Stimulated activated CD8-positive, alpha-beta memory T cell treated with anti-CD3 and anti-CD28 coated beads, Interleukin-15, amount 100 ng/mL, for 4 hours (primary cell): ENCODE results near the gene CEBPG.

Experiments
- DNase-seq, 2 donors: peaks; one replicate each; pipeline ENCODE4 v3.0.0-alpha.2; 2020; ENCODE audit warnings: low read depth in 2 of 2

The CEBPG gene

DNA sequence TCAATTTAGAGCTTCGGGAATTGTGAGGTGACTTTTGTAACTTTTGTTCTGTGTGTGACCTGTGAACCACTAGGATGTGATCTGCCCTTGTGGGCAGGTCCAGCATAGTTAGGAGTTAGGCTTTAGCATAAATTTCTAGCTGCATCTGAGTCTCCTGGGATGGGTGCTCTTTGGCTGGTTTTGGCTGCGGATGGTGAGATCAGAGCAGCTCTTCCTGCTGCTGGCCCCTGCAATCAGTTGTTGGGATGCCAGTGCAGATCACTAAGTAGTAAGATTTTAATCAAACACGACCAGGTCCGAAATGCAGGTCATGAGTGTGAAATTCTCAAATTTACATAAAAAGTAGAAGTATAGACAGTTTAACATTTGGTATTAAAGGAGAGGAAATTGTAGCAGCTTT is 8.5 kb downstream of the CEBPG start:
- no peak for DNase-seq

DNA sequence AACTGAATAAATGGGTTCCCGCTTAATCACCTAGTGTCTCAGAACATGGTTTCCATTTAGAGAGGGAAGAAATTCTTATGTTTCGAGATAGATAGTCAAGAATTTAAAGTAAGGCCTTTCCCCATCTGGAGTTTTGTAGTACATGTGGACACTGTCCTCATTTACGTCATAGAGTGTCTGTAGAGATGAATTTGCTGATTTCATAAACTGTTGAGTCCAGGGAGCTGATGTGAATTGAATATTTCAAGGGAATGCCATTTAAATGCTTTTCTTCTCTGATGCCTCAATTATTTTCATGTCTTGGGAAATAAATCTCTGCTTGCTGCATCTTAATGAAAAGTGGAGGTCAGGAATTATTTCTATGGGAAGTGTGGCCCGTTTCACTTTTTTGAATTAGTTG is 9.5 kb downstream of the CEBPG start:
- no peak for DNase-seq

DNA sequence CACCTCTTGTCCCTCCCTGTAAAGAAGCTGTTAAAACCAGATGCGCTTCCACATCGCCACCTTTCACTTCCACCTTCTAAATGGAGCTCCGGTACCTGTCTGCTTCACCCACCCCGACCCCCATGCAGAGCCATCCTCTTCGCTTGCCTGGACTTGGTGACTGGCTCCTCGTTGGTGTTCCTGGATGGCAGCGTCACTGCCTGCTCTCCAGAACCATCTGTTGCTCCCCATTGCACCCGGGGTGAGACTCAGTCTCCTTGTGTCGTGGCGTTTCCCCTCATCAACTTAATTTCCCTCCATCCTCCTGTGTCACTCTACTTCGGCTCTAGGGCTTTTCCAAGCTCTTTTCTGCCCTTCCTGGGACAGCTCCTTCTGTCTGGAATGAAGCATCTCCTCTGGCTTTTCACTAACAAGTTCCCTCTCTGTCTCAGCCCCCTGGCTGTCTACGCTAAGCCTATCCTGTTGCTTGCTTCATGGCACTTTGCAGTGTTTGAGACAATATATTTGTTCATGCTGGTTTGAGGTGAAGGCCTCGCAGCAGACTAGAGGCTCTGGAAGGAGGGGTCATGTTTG is 10.3 kb downstream of the CEBPG start:
- no peak for DNase-seq

DNA sequence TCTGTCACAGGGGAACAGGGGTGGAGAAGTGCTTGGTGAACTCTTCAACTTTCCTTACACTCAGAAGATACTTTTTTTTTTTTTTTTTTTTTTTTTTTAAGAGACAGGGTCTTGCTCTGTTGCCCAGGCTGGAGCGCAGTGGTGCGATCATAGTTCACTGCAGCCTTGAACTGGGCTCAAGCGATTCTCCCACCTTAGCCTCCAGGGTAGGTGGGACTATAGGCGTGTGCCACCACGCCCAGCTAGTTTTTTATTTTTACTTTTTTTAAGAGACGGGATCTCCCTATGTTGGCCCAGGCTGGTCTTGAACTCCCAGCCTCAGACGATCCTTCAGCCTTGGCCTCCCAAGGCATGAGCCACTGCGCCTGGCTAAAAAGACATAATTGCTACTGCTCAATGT is 11.5 kb downstream of the CEBPG start:
- no peak for DNase-seq

DNA sequence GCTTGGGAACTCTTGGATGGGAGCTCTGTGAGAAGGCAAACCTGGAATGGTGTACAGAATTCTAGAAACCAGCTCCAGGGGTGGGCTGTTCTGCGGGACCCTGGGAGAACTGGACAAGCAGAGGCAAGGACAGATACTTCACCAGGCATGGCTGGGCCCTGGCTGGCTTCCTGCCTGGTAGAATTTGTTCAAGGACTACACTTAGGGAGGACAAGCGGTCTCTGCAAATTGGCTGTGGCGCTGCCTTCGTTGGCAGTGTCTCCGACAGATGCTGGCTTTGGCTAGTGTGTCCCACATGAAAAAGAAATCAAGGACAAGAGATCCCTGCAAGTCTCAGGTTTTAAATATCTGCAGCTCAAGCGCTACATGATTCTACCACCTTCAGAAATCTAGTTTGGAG is 12.4 kb downstream of the CEBPG start:
- DNase-seq, result no peak

DNA sequence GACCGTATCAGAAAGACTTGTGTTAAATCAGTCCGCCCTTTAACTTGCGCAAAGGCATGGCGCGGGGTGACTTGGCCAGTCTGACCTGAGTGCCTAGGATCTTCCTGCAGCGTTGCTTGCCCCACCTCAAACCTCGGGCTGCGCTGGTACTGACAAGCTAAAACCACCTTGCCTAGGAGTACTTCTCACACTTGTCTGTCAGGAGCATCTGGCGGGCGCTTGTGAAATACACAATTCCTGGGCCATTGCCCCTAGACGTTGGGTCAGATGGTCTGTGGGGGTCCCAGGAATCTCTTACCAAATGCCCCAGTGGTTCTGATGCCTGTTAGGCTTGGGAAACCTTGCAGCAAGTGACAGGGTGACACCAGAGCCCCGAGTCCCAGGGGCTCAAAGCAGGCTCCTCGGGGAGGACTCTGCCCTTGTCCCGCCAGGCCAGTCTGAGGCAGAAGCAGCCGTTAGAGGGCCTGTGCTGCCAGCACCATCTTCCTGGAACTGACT is 12.9 kb downstream of the CEBPG start:
- no peak for DNase-seq

DNA sequence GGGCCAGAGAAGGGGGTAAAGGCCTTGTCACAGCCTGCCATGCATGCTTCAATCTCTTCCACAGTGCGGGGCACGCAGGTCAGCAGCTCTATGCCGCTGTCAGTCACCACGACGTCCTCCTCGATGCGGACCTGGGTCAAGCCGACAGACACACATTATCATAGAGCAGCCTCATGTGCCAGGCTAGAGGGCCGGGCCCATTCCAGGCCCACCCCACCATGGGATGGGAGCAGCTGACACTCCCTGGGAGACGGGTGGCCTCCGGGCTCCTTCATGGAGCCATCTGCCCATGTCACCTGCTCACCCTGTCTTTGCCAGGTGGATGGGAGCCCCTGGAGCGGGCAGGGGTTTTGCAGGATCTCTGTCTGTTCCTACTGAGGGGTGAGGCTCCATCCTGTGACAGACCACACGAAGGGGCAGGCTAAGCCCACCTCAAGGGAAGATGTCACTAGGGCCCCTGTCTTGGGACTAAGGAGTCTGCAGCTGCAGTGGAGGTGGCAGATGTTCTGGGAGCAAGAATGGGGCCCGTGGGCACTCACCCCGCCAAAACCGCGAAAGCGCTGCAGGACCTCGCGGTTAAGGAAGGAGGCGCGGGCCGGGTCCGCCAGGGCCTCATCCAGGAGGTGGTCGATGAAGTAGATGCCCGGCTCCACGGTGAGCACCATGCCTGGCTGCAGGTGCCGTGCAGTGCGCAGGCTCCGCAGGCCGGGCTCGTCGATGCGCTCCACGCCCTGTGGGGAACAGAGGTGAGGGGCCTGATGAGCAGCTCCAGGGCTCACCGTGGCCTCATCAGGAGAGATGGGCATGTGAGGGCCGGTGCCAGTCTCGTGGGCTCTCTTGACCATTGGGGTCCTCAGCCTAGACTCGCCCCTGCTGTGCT is 14.1 kb downstream of the CEBPG start:
- no peak for DNase-seq

DNA sequence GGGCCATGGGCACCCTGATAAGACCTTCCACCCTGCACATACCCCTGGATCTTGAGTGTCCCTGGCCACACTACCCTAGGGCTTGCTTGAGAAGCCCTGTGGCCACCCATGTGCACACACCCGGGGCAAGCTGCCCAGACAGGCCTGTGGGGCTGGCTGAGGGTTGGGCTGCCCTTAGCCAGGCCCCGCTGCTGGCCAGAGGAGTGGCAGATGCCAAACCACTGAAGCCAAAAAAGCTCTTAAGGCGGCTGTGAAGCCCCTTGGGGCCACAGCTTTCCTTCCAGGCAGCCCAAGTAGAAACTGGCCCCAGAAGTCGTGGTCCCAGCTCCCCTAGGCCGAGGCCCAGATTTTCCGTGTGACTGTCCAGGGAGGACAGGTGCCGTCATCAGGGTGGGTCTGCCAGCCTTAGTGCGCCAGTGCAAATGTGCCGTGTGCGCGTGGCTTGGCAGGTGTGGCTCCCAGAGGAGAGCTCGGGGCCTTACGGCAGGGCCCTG is 14.8 kb downstream of the CEBPG start:
- no peak for DNase-seq

DNA sequence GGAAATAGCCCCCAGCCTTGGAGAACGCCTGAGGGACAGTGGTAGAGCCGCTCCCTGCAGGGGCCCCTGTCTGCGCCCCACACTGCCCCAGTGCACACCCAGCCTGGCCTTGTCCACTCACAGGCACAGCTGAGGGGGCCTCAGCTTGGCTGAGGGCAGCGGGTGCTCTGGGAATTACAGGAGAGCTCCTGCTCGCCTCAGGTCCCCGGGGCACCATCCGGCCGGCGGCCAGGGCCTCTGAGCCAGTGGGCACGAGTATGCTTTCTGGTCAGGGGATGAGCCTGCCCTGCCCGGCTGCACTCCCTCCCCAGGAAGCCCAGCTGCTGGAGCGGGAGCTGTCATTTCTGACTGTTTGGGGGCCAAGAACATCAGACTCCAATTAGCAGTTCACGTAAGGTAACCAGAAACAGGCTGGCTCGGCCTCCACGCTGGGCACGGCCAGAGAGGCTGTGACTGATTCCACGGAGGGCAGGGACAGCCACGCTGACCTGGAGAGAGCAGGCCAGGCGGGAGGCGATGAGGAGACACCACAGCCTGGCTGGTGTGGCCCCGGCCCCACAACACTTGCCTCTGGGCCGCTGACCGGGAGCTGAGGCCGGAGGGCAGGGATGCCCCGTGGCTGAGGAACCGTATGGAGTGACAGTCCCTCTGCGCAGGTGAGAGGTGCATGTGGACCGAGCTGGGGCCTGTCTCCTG is 15.4 kb downstream of the CEBPG start:
- no peak for DNase-seq

DNA sequence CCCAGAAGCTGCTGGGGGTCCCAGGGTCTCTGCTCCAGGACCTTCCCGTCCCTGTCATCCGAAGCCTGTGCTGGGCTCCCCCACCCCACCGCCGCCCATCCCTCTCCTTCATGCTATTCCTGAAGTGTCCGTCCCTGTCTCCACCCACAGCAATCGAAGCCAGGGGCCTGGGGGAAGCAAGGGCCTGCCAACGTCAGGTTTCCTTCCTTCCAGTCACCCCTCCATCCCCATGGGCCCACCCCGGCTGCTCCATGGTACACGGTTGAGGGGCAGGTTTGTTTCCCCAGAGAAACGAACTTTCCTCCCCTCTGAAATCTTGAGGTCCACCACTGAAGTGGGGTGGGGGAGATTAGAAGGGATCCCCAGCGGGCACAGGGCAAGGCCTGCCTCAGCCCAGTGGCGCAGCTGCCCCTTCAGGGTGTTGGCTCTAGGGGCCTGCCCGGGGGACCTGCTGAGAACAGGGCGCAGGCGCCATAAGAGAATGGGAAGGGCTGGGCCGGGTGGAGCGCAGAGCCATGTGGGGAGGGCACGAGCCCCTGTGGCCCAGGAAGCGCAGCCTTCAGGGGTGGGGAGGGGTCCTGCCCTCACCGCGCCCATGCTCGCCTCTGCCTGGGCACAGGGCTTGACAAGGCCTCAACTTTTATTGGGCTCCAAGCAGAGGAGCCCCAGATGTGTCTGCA is 16.1 kb downstream of the CEBPG start:
- DNase-seq, result no peak

DNA sequence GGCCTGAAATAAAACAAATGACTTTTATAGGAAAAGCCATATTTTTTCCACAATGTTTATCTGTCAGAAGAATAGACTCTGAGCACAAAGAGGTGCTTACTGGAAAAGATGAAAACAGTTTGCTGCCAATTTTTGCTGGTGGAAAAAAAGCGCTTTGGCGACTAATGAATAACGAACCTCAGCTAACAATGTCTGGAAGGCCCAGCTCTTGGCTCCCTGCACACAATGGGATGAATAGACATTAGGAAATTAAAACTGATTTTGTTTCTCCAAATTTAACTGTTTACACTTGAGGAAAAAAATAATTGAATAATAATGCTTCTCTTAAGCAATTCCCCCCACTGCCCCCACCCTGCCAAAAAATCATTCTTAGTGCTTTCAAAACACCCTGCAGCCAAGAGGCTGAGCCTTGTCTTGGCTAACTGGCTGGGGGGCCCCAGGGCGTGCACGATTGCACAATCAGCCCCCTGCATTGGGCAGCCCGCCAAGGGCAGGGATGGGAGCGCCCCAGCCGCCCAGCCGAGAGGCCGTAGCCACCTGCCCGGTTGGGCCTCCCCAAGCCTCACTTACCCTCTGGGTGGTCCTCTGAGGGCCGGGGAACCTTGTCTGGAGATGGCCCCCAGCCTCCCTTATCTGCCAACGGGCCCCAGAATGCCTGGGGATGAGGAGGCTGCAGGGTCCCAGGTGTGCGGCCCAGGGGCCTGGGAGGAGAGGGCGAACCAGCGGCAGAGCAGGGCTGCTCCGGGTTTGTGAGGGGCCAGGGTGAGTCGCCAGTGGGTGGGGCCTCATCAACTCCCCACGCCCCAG is 16.8 kb downstream of the CEBPG start:
- DNase-seq, result no peak

DNA sequence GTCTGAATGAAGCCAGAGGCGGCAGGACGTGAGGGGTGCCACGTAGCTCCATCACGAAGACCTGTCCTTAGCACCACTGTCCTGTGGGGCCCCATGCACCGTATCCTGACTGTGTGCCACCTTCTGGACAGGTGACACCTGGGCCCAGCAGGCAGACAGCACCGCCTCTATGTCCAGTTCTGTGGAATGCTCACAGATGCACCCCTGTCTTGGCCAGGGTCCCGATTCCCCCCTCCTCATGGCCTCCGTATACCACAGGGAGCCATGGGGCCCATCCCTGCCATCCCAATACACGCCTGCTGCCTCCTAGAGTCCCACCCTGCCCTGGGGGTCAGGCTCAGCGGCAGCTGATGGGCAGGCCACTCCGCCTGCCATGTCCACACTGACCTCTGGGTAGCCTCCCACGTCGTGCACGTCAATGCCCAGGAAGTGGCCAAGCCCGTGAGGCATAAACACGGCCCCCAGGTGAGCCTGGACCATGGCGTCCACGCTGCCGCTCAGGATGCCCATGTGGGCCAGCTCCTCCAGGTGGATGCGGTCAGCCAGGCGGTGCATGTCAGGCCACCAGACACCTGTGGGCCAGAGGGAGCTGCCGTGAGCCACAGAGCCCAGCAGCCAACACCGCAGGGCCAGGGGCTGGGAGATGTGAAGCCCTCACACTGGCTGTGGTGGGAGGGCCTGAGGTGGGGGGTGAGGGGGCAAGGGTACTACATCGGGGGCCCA is 17.6 kb downstream of the CEBPG start:
- DNase-seq, result no peak

DNA sequence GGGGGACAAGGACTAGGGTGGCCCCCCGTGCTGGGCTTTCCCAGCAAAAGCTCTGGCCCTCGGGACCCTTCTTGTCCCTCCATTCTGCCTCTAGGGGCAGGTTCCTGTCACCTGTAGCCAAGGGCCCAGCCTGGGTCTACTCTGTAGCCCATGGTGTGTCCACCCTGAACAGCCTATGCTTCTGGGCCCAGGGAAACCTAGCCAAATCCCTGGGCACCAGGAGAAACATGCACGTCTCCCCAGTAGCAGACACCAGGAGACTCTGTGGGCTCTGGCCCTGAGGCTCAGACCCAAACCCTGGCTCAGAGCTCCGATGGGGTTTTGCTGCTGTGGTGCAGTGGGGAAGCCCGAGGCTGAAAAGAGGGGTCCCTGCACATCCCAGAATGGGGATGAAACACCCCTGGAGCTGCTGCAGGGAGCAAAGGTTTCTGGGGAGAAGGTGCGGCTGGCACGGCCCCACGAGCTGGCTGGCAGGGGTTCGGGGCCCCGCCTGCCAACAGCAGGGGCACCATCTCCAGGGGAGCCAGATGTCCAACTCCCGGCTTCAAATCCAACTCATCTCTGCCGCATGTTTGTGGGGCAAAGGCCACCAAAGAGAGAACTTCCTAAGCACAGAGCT is 18.2 kb downstream of the CEBPG start:
- DNase-seq, result no peak

DNA sequence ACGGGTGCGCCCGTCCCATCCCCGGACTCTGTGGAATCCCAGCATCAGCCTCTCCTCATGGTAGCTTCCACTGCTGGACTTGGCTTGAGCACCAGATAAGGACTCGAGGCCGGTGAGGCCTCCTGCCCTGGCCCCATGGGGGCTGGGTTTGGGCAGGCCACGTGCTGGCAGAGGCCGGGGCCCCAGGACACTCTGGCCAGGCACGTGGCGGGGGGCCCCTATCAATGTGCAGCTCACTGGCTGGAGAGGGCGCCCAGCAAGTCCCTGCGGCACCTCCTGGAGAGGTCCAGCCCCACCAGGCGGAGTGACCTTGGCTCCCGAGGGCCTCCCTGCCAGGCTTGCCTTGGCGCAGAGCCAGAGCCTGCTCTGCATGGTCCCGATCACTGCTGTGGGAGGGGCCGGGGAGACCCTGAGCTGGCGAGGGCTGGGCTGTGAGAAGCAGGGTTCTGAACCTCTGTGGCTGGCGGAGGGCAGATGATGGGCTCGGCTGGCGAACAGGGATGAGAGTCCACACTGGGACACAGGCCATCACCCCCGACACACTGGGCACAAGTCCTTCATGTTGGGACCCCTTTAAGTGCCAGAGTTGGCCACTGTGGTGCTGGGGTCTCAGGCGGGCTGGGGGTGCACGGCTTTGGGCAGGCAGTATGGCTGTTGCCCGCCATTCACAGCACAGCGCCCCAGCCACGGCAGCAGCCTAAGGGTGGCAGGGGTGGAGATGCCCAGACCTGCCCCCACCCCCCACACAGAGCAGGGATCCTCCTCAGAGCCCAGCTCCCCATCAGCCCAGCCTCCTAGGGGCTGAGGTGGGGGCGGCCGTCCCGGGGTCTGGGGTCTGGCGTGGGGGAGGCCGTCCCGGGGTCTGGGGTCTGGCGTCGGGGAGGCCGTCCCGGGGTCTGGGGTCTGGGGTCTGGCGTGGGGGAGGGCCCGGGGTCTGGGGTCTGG is 19.1 kb downstream of the CEBPG start:
- no peak for DNase-seq

DNA sequence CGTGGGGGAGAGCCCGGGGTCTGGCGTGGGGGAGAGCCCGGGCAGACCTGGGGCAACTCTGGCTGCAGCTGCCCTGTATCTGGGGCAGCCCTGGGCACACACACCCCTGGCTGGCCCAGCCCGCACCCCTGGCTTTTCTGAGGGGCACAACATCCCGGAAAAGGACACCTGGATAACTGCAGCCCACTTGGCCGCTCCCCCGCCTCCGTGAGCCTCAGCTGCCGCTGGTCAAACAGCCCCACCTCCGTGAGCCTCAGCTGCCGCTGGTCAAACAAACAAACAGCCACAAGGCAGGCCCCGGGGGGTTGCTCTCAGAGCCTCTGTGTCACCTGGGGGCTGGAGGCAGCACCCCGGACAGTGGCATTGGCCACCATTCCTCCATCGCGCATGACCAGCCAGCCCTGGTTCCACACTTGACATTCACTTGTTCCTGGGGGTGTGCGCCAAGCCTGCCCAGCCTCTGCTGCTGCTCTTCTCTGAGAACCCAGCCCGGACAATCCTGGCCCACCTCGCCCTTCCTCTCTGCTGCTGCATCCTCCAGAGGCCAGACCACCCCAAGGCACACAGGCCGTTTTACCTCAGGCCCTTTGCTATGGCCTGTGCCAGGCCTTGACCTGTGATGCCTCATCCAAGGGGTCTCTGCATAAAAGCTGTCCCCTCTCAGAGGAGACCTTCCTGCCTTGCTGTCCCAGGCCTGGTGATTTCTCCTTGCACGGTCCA is 19.9 kb downstream of the CEBPG start:
- no peak for DNase-seq

DNA sequence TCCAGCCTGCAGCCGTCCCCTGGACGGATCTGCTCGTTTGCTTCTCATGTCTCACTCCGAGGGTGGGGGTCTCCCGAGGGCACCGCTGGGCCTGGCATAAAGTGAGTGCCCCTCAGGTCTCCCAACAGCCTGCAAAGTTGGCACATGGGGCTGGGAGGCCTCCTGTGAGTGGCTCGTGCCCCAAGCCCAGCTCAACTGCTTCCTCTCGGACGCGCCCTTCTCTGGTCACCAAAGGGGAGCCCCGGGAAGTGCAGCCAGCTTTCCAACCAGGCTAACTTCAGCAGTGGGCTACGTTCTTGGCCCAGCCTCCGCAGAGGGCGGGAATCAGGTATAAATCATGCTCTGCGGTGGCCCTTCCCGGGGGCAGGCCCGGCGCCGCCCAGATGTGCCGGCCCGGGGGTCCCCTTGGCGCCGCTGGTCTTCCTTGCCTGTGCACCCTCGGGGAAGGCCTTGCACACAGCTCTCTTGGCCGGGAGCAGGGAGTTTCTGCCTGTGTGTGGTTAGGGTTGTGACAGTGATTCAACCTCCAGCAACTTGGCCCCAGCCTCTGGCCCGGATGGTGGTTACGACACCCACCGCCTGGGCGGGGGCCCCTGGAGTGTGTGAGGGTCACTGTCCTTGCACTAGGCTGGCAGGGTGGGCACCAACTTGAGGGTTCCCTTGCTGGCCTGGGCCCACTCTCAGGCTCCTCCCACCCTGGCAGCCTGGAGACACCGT is 20.7 kb downstream of the CEBPG start:
- DNase-seq, result no peak

DNA sequence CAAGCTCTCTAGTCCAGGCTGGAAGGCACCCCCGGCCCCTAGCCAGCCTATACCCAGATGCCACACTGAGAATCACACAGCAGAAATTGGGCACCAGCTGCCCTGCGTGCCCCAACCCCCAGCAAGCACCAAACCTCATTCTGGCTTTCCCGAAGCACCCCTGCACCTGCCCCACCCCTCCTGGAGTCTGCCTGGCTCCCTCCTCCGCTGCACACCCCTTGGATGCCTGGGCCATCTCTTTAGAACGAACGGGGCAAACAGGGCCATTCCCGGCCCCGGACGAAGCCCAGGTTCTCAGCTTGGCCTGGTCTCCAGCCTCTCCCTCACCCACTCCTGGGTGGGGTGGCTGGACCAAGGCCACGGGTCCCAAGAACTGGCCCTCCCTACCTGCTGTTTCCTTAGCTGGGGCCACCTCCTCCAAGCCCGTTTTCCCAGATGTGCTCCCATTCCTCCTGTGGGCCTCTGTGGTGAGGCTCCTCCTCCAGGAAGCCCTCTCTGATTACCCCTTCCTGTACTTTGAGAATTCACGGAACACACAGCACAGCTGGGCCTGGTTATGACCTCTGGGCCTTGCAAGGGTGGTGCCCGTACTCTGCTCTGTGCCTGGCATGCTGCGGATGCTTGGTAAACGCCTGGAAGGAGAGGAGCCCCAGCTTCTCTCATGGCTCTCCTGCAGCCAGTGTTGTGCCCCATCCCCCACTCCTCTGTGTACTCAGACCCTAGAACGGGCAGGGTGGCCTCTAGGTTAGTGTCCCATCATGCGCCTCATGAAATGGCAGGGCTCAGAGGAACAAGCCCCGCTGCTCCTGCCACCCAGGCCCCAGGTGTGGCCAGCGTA is 21.4 kb downstream of the CEBPG start:
- DNase-seq, result no peak
